ENCODE data around the gene MRPL58. TPM values are rescaled to one million over a fixed set of nuclear protein-coding genes. Genes with fewer than 3 reads are reported as not detected.

MRPL58 gene
- total and polyA plus RNA-seq, 2 experiments from 2014 or later, result 38.0 to 66.7 TPM

- Histone ChIP-seq H3K4me1 (ENCODE audit: insufficient read depth) (no peaks in the 10 kb centered on the region), H3K27me3 (ENCODE audit: insufficient read depth) (no peaks in the 10 kb centered on the region), H2AFZ (no peak overlapping the region), H3F3A (replicated peaks; ENCODE audit: low read depth) (0 out of 2 replicates have a peak, but pooled peaks cover 3% of the 10 kb centered on the region), H3K9me2 (ENCODE audit: insufficient read depth) (no peaks in the 10 kb centered on the region), H3K27ac (ENCODE audit: low read depth) (no peak overlapping the region), H3K79me2 (replicated peaks; ENCODE audit: insufficient read depth) (peaks cover 10% of the 10 kb centered on the region; the same call in 1 of the 2 replicates), H3K4me3 (no peak overlapping the region), H3K36me3 (ENCODE audit: insufficient read depth) (no peaks in the 10 kb centered on the region; the same call in 1 of the 2 replicates), H4K20me1 (replicated peaks; ENCODE audit: insufficient read depth) (no peaks in the 10 kb centered on the region), H3K4me2 (no peak overlapping the region)
- Mint-ChIP-seq H3K9me3 (no peaks in the 10 kb centered on the region; the same call in 2 of the 3 replicates), H3K27ac (no peak overlapping the region), H3K4me3 (no peak overlapping the region), H3K27me3 (ENCODE audit: insufficient read depth, low read depth, poor library complexity) (peaks cover 4% of the 10 kb centered on the region), H3K4me1 (no peaks in the 10 kb centered on the region; the same call in 2 of the 3 replicates), H3K36me3 (ENCODE audit: low read depth) (peaks cover 58% of the 10 kb centered on the region)
- TF ChIP-seq POLR2AphosphoS5 (IDR thresholded peaks at IDR 0.05; ENCODE audit: low read depth), result no peak
- no peak for TF ChIP-seq ETS1 (IDR thresholded peaks at IDR 0.05)
- no peak for TF ChIP-seq EZH2phosphoT487 (IDR thresholded peaks at IDR 0.05; ENCODE audit: unreplicated experiment)
- no peak for TF ChIP-seq EZH2 (IDR thresholded peaks at IDR 0.05; ENCODE audit: low read depth, unreplicated experiment)
- TF ChIP-seq JUNB (IDR thresholded peaks at IDR 0.05; ENCODE audit: unreplicated experiment), result no peak
- TF ChIP-seq ZNF462 (CRISPR knock-in tag; IDR thresholded peaks at IDR 0.05), result no peak
- TF ChIP-seq CTCF (conservative IDR thresholded peaks at IDR 0.05; ENCODE audit: low read depth in 2 of 2), result no peak
- TF ChIP-seq STAT1 (IDR thresholded peaks at IDR 0.05; ENCODE audit: unreplicated experiment), result no peak
- no peak for TF ChIP-seq ZNF114 (CRISPR knock-in tag; IDR thresholded peaks at IDR 0.05)
- no peak for TF ChIP-seq REST (IDR thresholded peaks at IDR 0.05; ENCODE audit: unreplicated experiment)
- TF ChIP-seq NANOG (IDR thresholded peaks at IDR 0.05; ENCODE audit: borderline replicate concordance), result no peak
- TF ChIP-seq CREB1 (CRISPR knock-in tag; IDR thresholded peaks at IDR 0.05; ENCODE audit: low read depth), result no peak
- no peak for TF ChIP-seq ZNF331 (CRISPR knock-in tag; IDR thresholded peaks at IDR 0.05; ENCODE audit: low read depth)
- DNase-seq (ENCODE audit: low spot score) (no peak), ATAC-seq (no peak)
Observed at GRCh38 chr17:75019146-75019545, 6.7 kb downstream of the MRPL58 start.
